ENCODE measurements around the gene GAREM1. TPM values are rescaled to one million over a fixed set of nuclear protein-coding genes. Genes with fewer than 3 reads are reported as not detected.

GAREM1 gene
- total RNA-seq, 2 donors from 2014 or later = 15.3 to 20.1 TPM

GRCh38 chr18:32310101-32310500 is 160.6 kb downstream of the GAREM1 start:
- Histone ChIP-seq H3K9ac (ENCODE audit: low read depth in 2 of 2, low read length in 2 of 2) (no peak overlapping the region), H3K4me3 (no peak overlapping the region), H3K27me3 (no peaks in the 10 kb centered on the region), H3K36me3 (no peaks in the 10 kb centered on the region), H3K9me3 (no peaks in the 10 kb centered on the region), H3K4me1 (no peaks in the 10 kb centered on the region), H3K27ac (peak overlapping the region; percentile 11)
- DNase-seq = no peak
- no peak for TF ChIP-seq CTCF (IDR thresholded peaks at IDR 0.05)
- intact Hi-C loops (cut with DNase I) = no loop called here

- intact Hi-C loops (cut with DNase I) = no loop called here
- no peaks in the 10 kb centered on the region for H3K36me3 ChIP-seq
- no peaks in the 10 kb centered on the region for H3K4me1 ChIP-seq
- no peak for TF ChIP-seq CTCF (IDR thresholded peaks at IDR 0.05)
- H3K27ac ChIP-seq = no peak overlapping the region
- H3K4me3 ChIP-seq = no peak overlapping the region
- H3K9ac ChIP-seq (ENCODE audit: low read depth in 2 of 2, low read length in 2 of 2) = no peak overlapping the region
- no peak for DNase-seq
- H3K27me3 ChIP-seq = no peaks in the 10 kb centered on the region
- no peaks in the 10 kb centered on the region for H3K9me3 ChIP-seq
Observed at GRCh38 chr18:32308493-32309120, 162.1 kb downstream of the GAREM1 start.

- intact Hi-C loops (cut with DNase I) = no loop called here
- H3K27ac ChIP-seq = no peak overlapping the region
- H3K4me3 ChIP-seq = no peak overlapping the region
- TF ChIP-seq CTCF (IDR thresholded peaks at IDR 0.05) = no peak
- no peaks in the 10 kb centered on the region for H3K36me3 ChIP-seq
- no peaks in the 10 kb centered on the region for H3K9me3 ChIP-seq
- no peaks in the 10 kb centered on the region for H3K27me3 ChIP-seq
- DNase-seq = no peak
- H3K9ac ChIP-seq (ENCODE audit: low read depth in 2 of 2, low read length in 2 of 2) = no peak overlapping the region
- H3K4me1 ChIP-seq = no peaks in the 10 kb centered on the region
Observed at GRCh38 chr18:32303400-32303799, 167.3 kb downstream of the GAREM1 start.

GRCh38 chr18:32302806-32303205 is 167.9 kb downstream of the GAREM1 start:
- Histone ChIP-seq H3K36me3 (no peaks in the 10 kb centered on the region), H3K9me3 (no peaks in the 10 kb centered on the region), H3K4me3 (no peak overlapping the region), H3K4me1 (peaks cover 1% of the 10 kb centered on the region), H3K27ac (no peak overlapping the region), H3K9ac (ENCODE audit: low read depth in 2 of 2, low read length in 2 of 2) (no peak overlapping the region), H3K27me3 (no peaks in the 10 kb centered on the region)
- intact Hi-C loops (cut with DNase I) = no loop called here
- no peak for DNase-seq
- no peak for TF ChIP-seq CTCF (IDR thresholded peaks at IDR 0.05)

- DNase-seq = no peak
- no peaks in the 10 kb centered on the region for H3K27me3 ChIP-seq
- H3K9me3 ChIP-seq = no peaks in the 10 kb centered on the region
- peaks cover 4% of the 10 kb centered on the region for H3K4me1 ChIP-seq
- H3K9ac ChIP-seq (ENCODE audit: low read depth in 2 of 2, low read length in 2 of 2) = no peak overlapping the region
- no peak overlapping the region for H3K4me3 ChIP-seq
- intact Hi-C loops (cut with DNase I) = no loop called here
- TF ChIP-seq CTCF (IDR thresholded peaks at IDR 0.05) = no peak
- H3K36me3 ChIP-seq = no peaks in the 10 kb centered on the region
- no peak overlapping the region for H3K27ac ChIP-seq
Observed at GRCh38 chr18:32301976-32302743, 168.5 kb downstream of the GAREM1 start.
